Measurements from ENCODE around the gene TTC32. TPM values are rescaled to one million over a fixed set of nuclear protein-coding genes. Genes with fewer than 3 reads are reported as not detected.

TTC32 gene
- total RNA-seq, 2 experiments from 2014 or later = 21.6 to 24.2 TPM

- H3K27ac Mint-ChIP-seq = no peak overlapping the region
- H3K27me3 Mint-ChIP-seq = no peaks in the 10 kb centered on the region
- intact Hi-C loops (cut with micrococcal nuclease) = no loop called here
- no peak for ATAC-seq
- H3K4me1 Mint-ChIP-seq (ENCODE audit: low read depth) = peaks cover 27% of the 10 kb centered on the region
- no peak for TF ChIP-seq CTCF (IDR thresholded peaks at IDR 0.05)
- no peak for DNase-seq
- ChIA-PET POLR2A (interaction anchor here (1.6 kb wide), 1 partner anchor 29 kb away, joined by 8 read pairs; the partner anchor contains the start of gene TTC32), CTCF (interaction anchor here (0.9 to 2.1 kb wide), 2 partner anchors 8 to 9 kb away, joined by 4 to 6 read pairs; no protein-coding TSS in a partner anchor)
- no peak overlapping the region for H3K4me3 Mint-ChIP-seq
- no peaks in the 10 kb centered on the region for H3K9me3 Mint-ChIP-seq
- peaks cover 6% of the 10 kb centered on the region for H3K36me3 Mint-ChIP-seq (ENCODE audit: low read depth)
Observed at GRCh38 chr2:19872302-19872701, 29.5 kb downstream of the TTC32 start.

- ChIA-PET POLR2A (no interaction called here), CTCF (interaction anchor here (2.1 kb wide), 1 partner anchor 9 kb away, joined by 6 read pairs; no protein-coding TSS in a partner anchor)
- no peak overlapping the region for H3K4me3 Mint-ChIP-seq
- intact Hi-C loops (cut with micrococcal nuclease) = no loop called here
- TF ChIP-seq CTCF (IDR thresholded peaks at IDR 0.05) = no peak
- no peak overlapping the region for H3K27ac Mint-ChIP-seq
- peaks cover 27% of the 10 kb centered on the region for H3K4me1 Mint-ChIP-seq (ENCODE audit: low read depth)
- no peak for ATAC-seq
- peaks cover 5% of the 10 kb centered on the region for H3K36me3 Mint-ChIP-seq (ENCODE audit: low read depth)
- H3K9me3 Mint-ChIP-seq = no peaks in the 10 kb centered on the region
- no peaks in the 10 kb centered on the region for H3K27me3 Mint-ChIP-seq
- no peak for DNase-seq
Observed at GRCh38 chr2:19871836-19872235, 29.9 kb downstream of the TTC32 start.

- Mint-ChIP-seq H3K27me3 (no peaks in the 10 kb centered on the region), H3K36me3 (ENCODE audit: low read depth) (peaks cover 3% of the 10 kb centered on the region), H3K27ac (no peak overlapping the region), H3K4me1 (ENCODE audit: low read depth) (peaks cover 27% of the 10 kb centered on the region), H3K4me3 (no peak overlapping the region), H3K9me3 (no peaks in the 10 kb centered on the region)
- ATAC-seq = no peak
- no peak for DNase-seq
- ChIA-PET CTCF (no interaction called here), POLR2A (no interaction called here)
- intact Hi-C loops (cut with micrococcal nuclease) = no loop called here
- TF ChIP-seq CTCF (IDR thresholded peaks at IDR 0.05) = no peak
Observed at GRCh38 chr2:19870792-19871191, 31.0 kb downstream of the TTC32 start.

- ChIA-PET CTCF (no interaction called here), POLR2A (interaction anchor here (0.7 to 1.0 kb wide), 2 partner anchors 31 to 102 kb away, joined by 3 read pairs; no protein-coding TSS in a partner anchor)
- intact Hi-C loops (cut with micrococcal nuclease) = loop anchor here (5.0 to 10.0 kb wide), 3 partner anchors 104 to 1347 kb away; no protein-coding TSS in a partner anchor
- no peaks in the 10 kb centered on the region for H3K27me3 Mint-ChIP-seq
- H3K9me3 Mint-ChIP-seq = no peaks in the 10 kb centered on the region
- ATAC-seq (peak; percentile 90), DNase-seq (peak; percentile 76)
- H3K27ac Mint-ChIP-seq = peak overlapping the region; percentile 89
- H3K4me3 Mint-ChIP-seq = peak overlapping the region; percentile 89
- peaks cover 32% of the 10 kb centered on the region for H3K4me1 Mint-ChIP-seq (ENCODE audit: low read depth)
- TF ChIP-seq CTCF (IDR thresholded peaks at IDR 0.05) = no peak
- H3K36me3 Mint-ChIP-seq (ENCODE audit: low read depth) = no peaks in the 10 kb centered on the region
Observed at GRCh38 chr2:19868701-19869580, 32.8 kb downstream of the TTC32 start.

- no peaks in the 10 kb centered on the region for H3K9me3 Mint-ChIP-seq
- no peak for TF ChIP-seq CTCF (IDR thresholded peaks at IDR 0.05)
- DNase-seq = no peak
- ChIA-PET POLR2A (no interaction called here), CTCF (no interaction called here)
- no peaks in the 10 kb centered on the region for H3K36me3 Mint-ChIP-seq (ENCODE audit: low read depth)
- no peaks in the 10 kb centered on the region for H3K27me3 Mint-ChIP-seq
- intact Hi-C loops (cut with micrococcal nuclease) = loop anchor here (5.0 to 10.0 kb wide), 3 partner anchors 103 to 1346 kb away; no protein-coding TSS in a partner anchor
- peak overlapping the region; percentile 89 for H3K27ac Mint-ChIP-seq
- ATAC-seq = no peak
- peak overlapping the region; percentile 89 for H3K4me3 Mint-ChIP-seq
- peaks cover 32% of the 10 kb centered on the region for H3K4me1 Mint-ChIP-seq (ENCODE audit: low read depth)
Observed at GRCh38 chr2:19868224-19868623, 33.6 kb downstream of the TTC32 start.

Data from activated CD8-positive, alpha-beta T cell treated with anti-CD3 and anti-CD28 coated beads for 36 hours (primary cell).